Stimulated activated CD8-positive, alpha-beta memory T cell treated with anti-CD3 and anti-CD28 coated beads, Interleukin-12 subunit alpha, Interleukin-12 subunit beta, amount 100 ng/mL, for 4 hours (primary cell): ENCODE measurements around the gene CDC42BPA.

Source experiments
- DNase-seq: peaks from one replicate; pipeline ENCODE4 v3.0.0-alpha.2; 2020; ENCODE audit warnings: low read depth

The CDC42BPA gene

GRCh38 chr1:226979517-226980121 lies 338.7 kb downstream of the CDC42BPA start:
- DNase-seq: no peak

DNA sequence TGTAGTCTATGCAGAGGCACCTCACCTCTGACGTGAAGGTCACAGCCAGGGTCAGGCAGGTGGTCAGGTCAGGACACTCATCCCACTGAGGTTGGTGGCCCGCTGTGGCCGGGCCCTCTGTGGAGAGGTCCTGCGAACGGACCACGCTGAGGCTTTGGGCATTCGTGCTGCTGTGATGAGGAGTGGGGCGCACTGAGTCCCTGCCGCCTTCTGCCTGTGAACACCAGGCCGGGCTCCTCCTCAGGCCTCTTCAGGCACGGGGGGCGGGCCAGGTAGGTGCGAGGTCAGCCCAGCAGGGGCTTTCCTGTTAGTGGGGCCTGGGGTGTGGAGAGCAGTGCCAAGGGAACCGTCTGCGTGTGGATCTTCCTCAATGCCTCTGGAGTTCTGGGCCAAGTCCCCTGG lies 339.2 kb downstream of the CDC42BPA start:
- DNase-seq: no peak

DNA sequence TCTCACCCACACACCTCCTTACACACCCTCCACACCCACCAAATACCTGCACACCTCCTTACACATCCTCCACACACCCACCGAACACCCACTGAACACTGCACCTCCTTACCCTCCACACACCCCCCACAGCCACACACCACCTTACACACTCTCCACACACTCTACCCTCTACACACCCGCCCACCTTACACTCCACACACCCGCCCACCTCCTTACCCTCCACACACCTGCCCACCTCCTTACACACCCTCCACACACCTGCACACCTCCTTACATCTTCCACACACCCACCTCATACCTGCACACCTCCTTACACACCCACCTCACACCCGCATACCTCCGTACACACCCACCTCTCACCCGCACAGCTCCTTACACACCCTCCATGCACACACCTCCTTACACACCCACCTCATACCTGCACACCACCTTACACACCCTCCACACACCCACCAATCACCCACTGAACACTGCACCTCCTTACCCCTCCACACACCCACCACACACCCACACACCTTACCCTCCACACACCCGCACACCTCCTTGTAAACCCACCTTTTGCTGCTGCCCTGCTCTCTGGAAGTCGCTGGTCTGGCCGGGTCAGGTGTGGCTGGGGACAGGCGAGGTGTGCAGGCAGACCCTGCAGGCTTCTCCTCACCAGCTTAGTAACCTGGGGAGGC lies 339.7 kb downstream of the CDC42BPA start:
- DNase-seq: no peak

GRCh38 chr1:226977643-226978431 lies 340.5 kb downstream of the CDC42BPA start:
- no peak for DNase-seq

DNA sequence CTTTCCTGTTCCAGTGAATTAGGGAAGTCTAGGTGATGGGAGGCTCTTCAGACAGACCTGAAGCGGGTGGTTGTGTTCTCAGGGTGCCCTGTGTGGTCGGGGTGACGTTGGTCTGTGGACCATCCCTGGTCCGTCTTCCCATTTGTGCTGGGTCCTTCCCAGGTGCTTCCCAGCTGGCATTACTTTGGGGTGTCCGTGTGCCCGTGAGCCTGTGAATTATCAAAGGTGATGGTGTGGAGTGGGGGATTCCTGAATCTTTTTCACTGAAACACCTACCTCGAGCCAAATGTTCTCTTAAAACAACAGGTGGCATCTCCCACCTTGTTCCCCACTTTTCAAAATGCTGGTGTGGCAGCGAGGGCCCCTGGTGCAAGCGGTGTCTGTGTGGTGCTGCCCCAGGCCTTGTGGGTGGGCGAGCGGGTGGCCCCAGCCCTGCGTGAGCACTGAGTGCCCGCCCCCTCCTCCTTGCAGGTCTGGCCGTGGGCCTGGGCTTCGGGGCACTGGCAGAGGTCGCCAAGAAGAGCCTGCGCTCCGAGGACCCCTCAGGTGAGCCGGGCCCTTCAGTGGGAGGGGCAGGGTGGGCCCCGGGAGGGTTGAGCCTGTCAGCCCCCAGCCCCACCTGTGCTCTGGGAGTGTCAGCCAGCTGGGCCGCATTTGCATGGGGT lies 341.2 kb downstream of the CDC42BPA start:
- DNase-seq: no peak

- no peak for DNase-seq
Measured at GRCh38 chr1:226976276-226976977, 341.9 kb downstream of the CDC42BPA start.

DNA sequence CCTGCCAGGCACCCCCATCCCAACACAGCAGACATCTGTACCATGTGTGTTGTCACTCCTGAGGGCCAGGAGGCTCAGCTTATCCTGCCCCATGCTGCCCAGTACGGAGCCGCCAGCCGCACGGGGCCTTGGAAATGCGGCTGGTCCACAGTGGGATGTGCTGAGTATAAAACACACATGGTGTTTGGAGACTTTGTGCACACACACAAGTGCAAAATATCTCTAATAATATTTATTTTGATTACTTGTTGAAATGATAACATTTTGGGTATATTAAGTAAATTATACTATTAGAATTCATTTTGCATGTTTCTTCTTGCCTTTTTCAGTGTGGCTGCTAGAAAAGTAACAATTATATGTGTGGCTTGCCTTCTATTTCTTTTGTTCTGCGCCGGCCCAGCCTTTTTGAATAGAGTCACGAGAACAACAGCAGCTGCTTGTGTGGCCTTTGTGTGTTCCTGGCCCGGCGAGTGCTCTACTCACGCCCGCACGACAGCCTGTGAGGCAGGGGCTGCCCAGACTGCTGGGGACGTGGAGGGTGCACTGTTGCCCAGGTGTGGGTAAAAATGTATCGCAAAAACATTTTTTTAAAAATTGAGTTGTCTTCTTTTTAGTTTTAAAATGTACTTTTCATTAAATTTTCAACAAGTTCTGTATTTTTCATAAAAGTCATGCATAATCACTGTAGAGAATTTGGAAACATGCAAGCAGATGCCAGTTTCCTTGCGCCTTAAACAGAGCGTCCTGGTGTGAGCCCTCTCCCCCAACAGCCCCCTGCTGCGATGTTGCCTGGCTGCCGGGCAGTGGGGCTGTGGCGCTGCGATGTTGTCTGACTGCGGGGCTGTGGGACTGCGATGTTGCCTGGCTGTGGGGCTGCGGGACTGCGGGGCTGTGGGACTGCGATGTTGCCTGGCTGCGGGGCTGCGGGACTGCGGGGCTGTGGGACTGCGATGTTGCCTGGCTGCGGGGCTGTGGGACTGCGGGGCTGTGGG lies 342.7 kb downstream of the CDC42BPA start:
- no peak for DNase-seq

DNA sequence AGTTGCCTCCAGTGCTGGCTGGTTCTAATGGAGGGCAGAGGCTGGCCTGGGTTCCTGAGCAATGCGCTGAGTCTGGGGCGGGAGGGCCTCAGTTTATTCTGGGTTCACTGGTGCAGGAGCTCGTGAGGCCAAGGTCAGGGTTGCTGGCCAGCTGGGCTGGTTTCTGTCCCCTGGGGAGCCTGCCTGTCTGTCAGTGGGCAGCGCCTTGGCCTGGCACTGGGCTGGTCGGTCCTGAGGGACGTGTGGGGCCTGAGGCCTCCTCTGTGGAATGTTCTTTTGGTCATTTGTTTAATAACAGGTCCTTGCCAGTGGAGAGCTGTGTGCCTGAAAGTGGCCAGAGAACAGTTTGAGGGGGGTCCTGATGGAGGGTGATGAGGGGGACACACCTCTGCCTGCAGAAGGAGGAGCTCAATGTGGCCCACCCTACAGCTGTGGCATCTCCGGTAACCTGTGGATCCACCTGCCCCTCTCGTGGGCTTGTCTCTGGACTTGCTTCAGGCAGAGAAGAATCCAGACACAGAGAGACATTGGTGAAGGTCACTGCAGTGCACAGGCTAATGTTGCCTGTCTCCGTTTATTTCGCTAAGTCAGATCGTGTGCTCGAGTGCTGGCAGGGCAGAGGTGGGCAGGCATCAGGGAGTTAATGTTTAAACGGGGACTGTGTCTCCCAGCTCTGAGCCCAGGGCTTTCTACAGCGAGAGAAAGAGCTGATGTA lies 343.6 kb downstream of the CDC42BPA start:
- no peak for DNase-seq

GRCh38 chr1:226973898-226974543 lies 344.3 kb downstream of the CDC42BPA start:
- no peak for DNase-seq

- DNase-seq: no peak
Measured at GRCh38 chr1:226973371-226973897, 344.9 kb downstream of the CDC42BPA start.

DNA sequence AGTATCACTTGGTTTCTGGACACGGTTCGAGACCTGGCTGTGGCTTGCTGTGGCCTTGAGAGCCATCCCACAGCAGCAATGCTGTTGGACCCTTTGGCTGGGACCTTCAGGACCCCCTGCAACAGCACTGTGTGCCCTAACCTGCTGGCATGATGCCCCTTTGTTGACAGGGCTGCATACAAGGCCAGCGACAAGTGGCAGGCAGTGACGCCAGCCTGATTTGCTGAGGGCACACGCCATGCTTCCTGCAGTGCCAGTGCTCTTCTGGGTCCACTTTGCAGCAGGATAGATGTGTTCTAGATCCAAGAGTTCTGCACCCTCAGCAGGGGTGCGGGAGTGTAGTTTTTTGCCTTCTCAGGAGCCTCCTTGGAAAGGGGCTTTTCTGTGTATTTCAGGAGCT lies 345.4 kb downstream of the CDC42BPA start:
- no peak for DNase-seq

DNA sequence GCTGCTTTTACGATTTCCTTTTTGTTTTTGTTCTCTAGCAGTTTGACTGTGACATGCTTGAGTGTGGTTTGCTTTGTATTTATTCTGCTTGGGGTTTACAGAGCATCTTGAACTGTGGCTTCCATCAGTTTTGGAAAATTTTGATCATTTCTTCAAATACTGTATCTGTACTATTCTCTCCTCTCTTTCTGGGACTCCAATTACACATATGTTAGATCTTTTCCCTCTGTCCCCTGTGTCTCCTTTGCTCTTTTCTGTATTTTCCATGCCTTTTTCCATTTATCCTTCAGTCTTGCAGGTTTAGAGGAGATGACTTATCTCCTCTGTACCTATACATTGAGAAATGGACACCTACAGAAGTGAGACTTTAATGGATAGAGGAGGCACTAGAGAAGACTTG lies 346.5 kb downstream of the CDC42BPA start:
- DNase-seq: no peak

- DNase-seq: no peak
Measured at GRCh38 chr1:226967665-226968064, 350.6 kb downstream of the CDC42BPA start.

- no peak for DNase-seq
Measured at GRCh38 chr1:226966683-226967082, 351.6 kb downstream of the CDC42BPA start.

DNA sequence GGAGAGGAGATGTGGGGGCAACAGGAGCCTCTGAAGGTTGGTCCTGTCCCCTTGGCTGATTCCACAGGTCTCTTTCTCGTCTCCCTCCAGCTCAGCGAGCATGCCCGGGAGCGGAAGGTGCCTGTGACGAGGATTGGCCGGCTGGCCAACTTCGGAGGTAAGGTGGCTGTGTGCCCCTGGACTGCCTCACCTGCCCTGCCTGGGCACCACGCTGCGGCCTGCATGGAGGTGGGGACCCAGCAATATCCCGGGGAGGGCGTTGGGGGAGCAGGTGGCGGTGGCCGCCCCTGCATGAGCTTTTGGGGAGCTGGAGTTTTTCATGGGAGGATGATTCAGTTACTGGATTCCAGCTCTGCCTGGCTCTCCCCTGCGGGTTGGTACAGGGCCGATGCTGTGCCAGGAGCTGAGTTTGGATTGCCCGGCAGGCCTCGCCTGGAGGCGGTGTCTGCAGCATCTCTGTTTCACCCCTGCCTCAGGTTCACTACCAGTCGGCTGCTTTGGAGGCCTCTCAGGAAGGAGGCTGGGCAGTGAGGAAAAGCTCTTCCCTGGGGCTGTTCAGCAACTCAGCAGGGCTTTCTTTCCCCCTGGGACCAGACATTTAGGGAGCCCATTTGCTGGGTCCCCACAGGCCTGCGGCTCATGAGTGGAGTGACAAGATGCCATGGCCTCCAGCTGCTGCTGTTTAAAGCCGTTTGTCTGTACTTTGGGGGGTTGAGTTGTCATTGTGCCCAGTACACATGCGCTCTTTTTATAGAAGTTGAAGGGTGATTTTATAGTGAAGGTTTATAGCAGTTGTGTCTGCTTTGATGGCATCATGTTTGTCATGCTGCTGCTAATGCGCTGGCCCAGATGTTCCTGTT lies 352.5 kb downstream of the CDC42BPA start:
- no peak for DNase-seq

- DNase-seq: no peak
Measured at GRCh38 chr1:226964611-226965486, 353.4 kb downstream of the CDC42BPA start.

- DNase-seq: no peak
Measured at GRCh38 chr1:226964068-226964425, 354.2 kb downstream of the CDC42BPA start.
